ENCODE measurements around the gene THSD4. TPM values are rescaled to one million over a fixed set of nuclear protein-coding genes. Genes with fewer than 3 reads are reported as not detected.

The THSD4 gene
- polyA plus RNA-seq, 1 donor from 2014 or later: 0.46 TPM

DNA sequence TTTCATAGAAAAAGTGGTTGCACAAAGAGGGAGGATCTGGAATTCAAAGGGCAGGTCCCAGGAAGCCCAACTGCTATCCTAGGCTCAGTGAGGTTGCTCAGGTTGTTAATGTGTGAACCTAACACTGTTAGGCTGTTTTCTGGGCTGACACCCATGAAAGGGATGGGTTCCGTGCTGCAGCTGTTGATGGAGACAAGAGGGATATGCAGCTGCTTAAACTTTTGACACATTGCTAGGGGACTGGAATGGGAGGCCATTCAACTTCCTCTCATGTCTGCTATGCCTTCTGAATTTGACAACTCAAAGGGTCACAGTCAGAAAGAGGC, 497.1 kb downstream of the THSD4 start:
- H3K27ac ChIP-seq (ENCODE audit: low read length): no peak overlapping the region

DNA sequence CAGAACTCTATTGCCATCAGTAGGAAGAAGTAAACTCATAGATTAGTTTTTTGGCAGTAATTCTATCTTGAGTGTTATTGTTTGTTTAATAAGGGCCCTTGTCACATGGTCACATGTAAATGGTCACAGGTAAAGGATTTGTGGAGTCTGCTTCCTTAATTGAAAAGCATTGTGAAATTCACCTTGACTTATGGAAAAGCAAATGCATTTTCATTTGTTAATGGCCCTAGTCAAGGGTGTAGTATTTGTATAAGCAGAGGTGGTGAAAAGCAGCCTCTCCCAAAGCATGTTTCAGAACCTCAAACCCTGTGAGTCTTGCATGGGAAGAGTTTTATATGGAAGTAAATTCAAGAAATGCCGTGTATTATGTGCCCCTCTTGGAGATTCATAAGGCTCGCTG, 497.6 kb downstream of the THSD4 start:
- no peak overlapping the region for H3K9ac ChIP-seq (ENCODE audit: low read length)
- no peak for TF ChIP-seq EZH2 (IDR thresholded peaks at IDR 0.05; ENCODE audit: borderline replicate concordance, insufficient read depth, low read length, poor library complexity, severe bottlenecking)
- no peak for TF ChIP-seq RAD21 (conservative IDR thresholded peaks at IDR 0.05)
- TF ChIP-seq, protein P1, sequence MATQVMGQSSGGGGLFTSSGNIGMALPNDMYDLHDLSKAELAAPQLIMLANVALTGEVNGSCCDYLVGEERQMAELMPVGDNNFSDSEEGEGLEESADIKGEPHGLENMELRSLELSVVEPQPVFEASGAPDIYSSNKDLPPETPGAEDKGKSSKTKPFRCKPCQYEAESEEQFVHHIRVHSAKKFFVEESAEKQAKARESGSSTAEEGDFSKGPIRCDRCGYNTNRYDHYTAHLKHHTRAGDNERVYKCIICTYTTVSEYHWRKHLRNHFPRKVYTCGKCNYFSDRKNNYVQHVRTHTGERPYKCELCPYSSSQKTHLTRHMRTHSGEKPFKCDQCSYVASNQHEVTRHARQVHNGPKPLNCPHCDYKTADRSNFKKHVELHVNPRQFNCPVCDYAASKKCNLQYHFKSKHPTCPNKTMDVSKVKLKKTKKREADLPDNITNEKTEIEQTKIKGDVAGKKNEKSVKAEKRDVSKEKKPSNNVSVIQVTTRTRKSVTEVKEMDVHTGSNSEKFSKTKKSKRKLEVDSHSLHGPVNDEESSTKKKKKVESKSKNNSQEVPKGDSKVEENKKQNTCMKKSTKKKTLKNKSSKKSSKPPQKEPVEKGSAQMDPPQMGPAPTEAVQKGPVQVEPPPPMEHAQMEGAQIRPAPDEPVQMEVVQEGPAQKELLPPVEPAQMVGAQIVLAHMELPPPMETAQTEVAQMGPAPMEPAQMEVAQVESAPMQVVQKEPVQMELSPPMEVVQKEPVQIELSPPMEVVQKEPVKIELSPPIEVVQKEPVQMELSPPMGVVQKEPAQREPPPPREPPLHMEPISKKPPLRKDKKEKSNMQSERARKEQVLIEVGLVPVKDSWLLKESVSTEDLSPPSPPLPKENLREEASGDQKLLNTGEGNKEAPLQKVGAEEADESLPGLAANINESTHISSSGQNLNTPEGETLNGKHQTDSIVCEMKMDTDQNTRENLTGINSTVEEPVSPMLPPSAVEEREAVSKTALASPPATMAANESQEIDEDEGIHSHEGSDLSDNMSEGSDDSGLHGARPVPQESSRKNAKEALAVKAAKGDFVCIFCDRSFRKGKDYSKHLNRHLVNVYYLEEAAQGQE (IDR thresholded peaks at IDR 0.05; ENCODE audit: borderline replicate concordance): no peak
- no peak for TF ChIP-seq POLR2AphosphoS5 (IDR thresholded peaks at IDR 0.05)
- TF ChIP-seq, protein P2, sequence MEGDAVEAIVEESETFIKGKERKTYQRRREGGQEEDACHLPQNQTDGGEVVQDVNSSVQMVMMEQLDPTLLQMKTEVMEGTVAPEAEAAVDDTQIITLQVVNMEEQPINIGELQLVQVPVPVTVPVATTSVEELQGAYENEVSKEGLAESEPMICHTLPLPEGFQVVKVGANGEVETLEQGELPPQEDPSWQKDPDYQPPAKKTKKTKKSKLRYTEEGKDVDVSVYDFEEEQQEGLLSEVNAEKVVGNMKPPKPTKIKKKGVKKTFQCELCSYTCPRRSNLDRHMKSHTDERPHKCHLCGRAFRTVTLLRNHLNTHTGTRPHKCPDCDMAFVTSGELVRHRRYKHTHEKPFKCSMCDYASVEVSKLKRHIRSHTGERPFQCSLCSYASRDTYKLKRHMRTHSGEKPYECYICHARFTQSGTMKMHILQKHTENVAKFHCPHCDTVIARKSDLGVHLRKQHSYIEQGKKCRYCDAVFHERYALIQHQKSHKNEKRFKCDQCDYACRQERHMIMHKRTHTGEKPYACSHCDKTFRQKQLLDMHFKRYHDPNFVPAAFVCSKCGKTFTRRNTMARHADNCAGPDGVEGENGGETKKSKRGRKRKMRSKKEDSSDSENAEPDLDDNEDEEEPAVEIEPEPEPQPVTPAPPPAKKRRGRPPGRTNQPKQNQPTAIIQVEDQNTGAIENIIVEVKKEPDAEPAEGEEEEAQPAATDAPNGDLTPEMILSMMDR (IDR thresholded peaks at IDR 0.05; ENCODE audit: poor library complexity, severe bottlenecking): no peak
- TF ChIP-seq SMC3 (conservative IDR thresholded peaks at IDR 0.05; ENCODE audit: poor library complexity): no peak
- TF ChIP-seq MXI1 (conservative IDR thresholded peaks at IDR 0.05; ENCODE audit: poor library complexity, severe bottlenecking): no peak
- no peak for TF ChIP-seq TAF1 (IDR thresholded peaks at IDR 0.05; ENCODE audit: low read depth)
- TF ChIP-seq EP300 (conservative IDR thresholded peaks at IDR 0.05; ENCODE audit: poor library complexity, severe bottlenecking): no peak
- H3K27ac ChIP-seq (ENCODE audit: low read length): no peak overlapping the region
- no peak overlapping the region for H3K4me2 ChIP-seq (ENCODE audit: low read length)
- no peaks in the 10 kb centered on the region for H3K79me2 ChIP-seq (replicated peaks; ENCODE audit: insufficient read depth, low read length)
- no peaks in the 10 kb centered on the region for H3K9me3 ChIP-seq (ENCODE audit: low read length)
- H2AFZ ChIP-seq (ENCODE audit: low read depth, low read length): no peak overlapping the region
- H3K4me3 ChIP-seq (ENCODE audit: low read length): no peak overlapping the region
- H4K20me1 ChIP-seq (ENCODE audit: insufficient read depth): no peaks in the 10 kb centered on the region
- H3K36me3 ChIP-seq (ENCODE audit: insufficient read depth, low read length): no peaks in the 10 kb centered on the region
- no peaks in the 10 kb centered on the region for H3F3A ChIP-seq (ENCODE audit: insufficient read depth, low read length, poor library complexity, severe bottlenecking)
- H3K27me3 ChIP-seq (ENCODE audit: insufficient read depth, low read depth, low read length): no peaks in the 10 kb centered on the region
- no peaks in the 10 kb centered on the region for H3K9me2 ChIP-seq (ENCODE audit: insufficient read depth, low read length)

More for the DNA sequence above, 497.1 kb downstream of the THSD4 start:
- Histone ChIP-seq H3K79me2 (replicated peaks; ENCODE audit: insufficient read depth, low read length) (no peaks in the 10 kb centered on the region), H3K36me3 (ENCODE audit: insufficient read depth, low read length) (no peaks in the 10 kb centered on the region), H4K20me1 (ENCODE audit: insufficient read depth) (no peaks in the 10 kb centered on the region), H3K9me2 (ENCODE audit: insufficient read depth, low read length) (no peaks in the 10 kb centered on the region), H3K27me3 (ENCODE audit: insufficient read depth, low read depth, low read length) (no peaks in the 10 kb centered on the region), H3K9ac (ENCODE audit: low read length) (no peak overlapping the region), H3K4me3 (ENCODE audit: low read length) (no peak overlapping the region), H3K4me2 (ENCODE audit: low read length) (no peak overlapping the region), H3K9me3 (ENCODE audit: low read length) (no peaks in the 10 kb centered on the region), H3F3A (ENCODE audit: insufficient read depth, low read length, poor library complexity, severe bottlenecking) (no peaks in the 10 kb centered on the region), H2AFZ (ENCODE audit: low read depth, low read length) (no peak overlapping the region)
- TF ChIP-seq, protein P1 (IDR thresholded peaks at IDR 0.05; ENCODE audit: borderline replicate concordance): no peak
- TF ChIP-seq RAD21 (conservative IDR thresholded peaks at IDR 0.05): no peak
- TF ChIP-seq EP300 (conservative IDR thresholded peaks at IDR 0.05; ENCODE audit: poor library complexity, severe bottlenecking): no peak
- no peak for TF ChIP-seq POLR2AphosphoS5 (IDR thresholded peaks at IDR 0.05)
- no peak for TF ChIP-seq EZH2 (IDR thresholded peaks at IDR 0.05; ENCODE audit: borderline replicate concordance, insufficient read depth, low read length, poor library complexity, severe bottlenecking)
- no peak for TF ChIP-seq TAF1 (IDR thresholded peaks at IDR 0.05; ENCODE audit: low read depth)
- no peak for TF ChIP-seq MXI1 (conservative IDR thresholded peaks at IDR 0.05; ENCODE audit: poor library complexity, severe bottlenecking)
- TF ChIP-seq, protein P2 (IDR thresholded peaks at IDR 0.05; ENCODE audit: poor library complexity, severe bottlenecking): no peak
- TF ChIP-seq SMC3 (conservative IDR thresholded peaks at IDR 0.05; ENCODE audit: poor library complexity): no peak

Data from neural cell (in vitro differentiated cells).